HCT116 (cell line): ENCODE results near the gene RNF207. TPM values are rescaled to one million over a fixed set of nuclear protein-coding genes. Genes with fewer than 3 reads are reported as not detected.

ENCODE experiments used
- ATAC-seq: fragments of 200-7000 bp; cut with Tn5 transposase; 2 replicates; pipeline ENCODE4 v1.9.1; 2020; ENCODE audit warnings: mild to moderate bottlenecking, moderate library complexity
- BruUV-seq: library from RNA; stranded (reverse); fragments of 400-500 nt; replicated peaks from 2 replicates; lab custom pipeline; 2021; lab: Mats Ljungman, UMichigan
- CTCF ChIA-PET: fragments of 300-600 bp; sonication (Branson Sonifier 250); formaldehyde crosslinking; loops from one replicate; lab custom pipeline; 2021; ENCODE audit warnings: antibody characterized with exemption; lab: Charles Lee
- POLR2A ChIA-PET: fragments of 300-600, 350-600 bp; sonication (Branson Sonifier 250); formaldehyde crosslinking; loops from one replicate; lab custom pipeline; 2021; ENCODE audit warnings: antibody characterized with exemption; lab: Charles Lee
- RAD21 ChIA-PET, 2 experiments: fragments of 300-600 bp; sonication (Branson Sonifier 250); formaldehyde crosslinking; loops; one replicate each; lab custom pipeline; 2023; ENCODE audit warnings: low total read pairs in 2 of 2; ENCODE audit not compliant: uncharacterized antibody in 2 of 2, unreplicated experiment in 2 of 2, low non-redundant PET in 1 of 2; lab: Charles Lee
- DNase-seq: peaks from one replicate; pipeline ENCODE4 v3.0.0-alpha.2; 2010; ENCODE audit warnings: low read depth, low spot score
- H2AFZ ChIP-seq: fragments of 200-600 bp; shearing (Covaris generic), sonication (generic); 2 replicates; pipeline ENCODE4 v1.6.1; 2017; ENCODE audit warnings: low read depth, mixed run types, mixed read lengths, antibody characterized with exemption, low read length; ENCODE audit not compliant: poor library complexity, severe bottlenecking
- H3K27ac ChIP-seq: 2 replicates; pipeline ENCODE4 v1.5.1; 2012; ENCODE audit warnings: low read depth, low read length
- H3K27me3 ChIP-seq: fragments of 200-600 bp; sonication (generic); 2 replicates; pipeline ENCODE4 v1.6.1; 2016; ENCODE audit warnings: mixed run types, low read length, mixed read lengths; ENCODE audit not compliant: insufficient read depth
- H3K36me3 ChIP-seq, 2 experiments: fragments of 200-500 bp in 1 of 2; fragments of 200-600 bp in 1 of 2; sonication (Bioruptor generic) in 1 of 2; sonication (generic) in 1 of 2; 2 replicates each; pipeline versions ENCODE4 v1.5.1 to v1.6.1; 2014 to 2016; ENCODE audit warnings: low read length in 2 of 2, inconsistent platforms in 1 of 2, mixed read lengths in 1 of 2, mixed run types in 1 of 2; ENCODE audit not compliant: insufficient read depth in 2 of 2, control insufficient read depth in 1 of 2
- H3K4me1 ChIP-seq, 2 experiments: fragments of 200-600 bp in 1 of 2; sonication (generic) in 1 of 2; 2 replicates each; pipeline versions ENCODE4 v1.5.1 to v1.6.1; 2012 to 2017; ENCODE audit warnings: low read length in 2 of 2, inconsistent platforms in 1 of 2, mild to moderate bottlenecking in 1 of 2, mixed read lengths in 1 of 2, mixed run types in 1 of 2, moderate library complexity in 1 of 2; ENCODE audit not compliant: insufficient read depth in 2 of 2, control insufficient read depth in 1 of 2
- H3K4me2 ChIP-seq: fragments of 200-600 bp; sonication (generic); 2 replicates; pipeline ENCODE4 v1.6.1; 2017; ENCODE audit warnings: mixed run types, low read length, mixed read lengths
- H3K4me3 ChIP-seq, 2 experiments: fragments of 200-600 bp in 1 of 2; sonication (generic) in 1 of 2; replicated peaks in 1 of 2; 2 replicates each; pipeline ENCODE4 v1.5.1; 2011 to 2016; ENCODE audit warnings: low read length in 2 of 2, control low read depth in 1 of 2, low read depth in 1 of 2, mild to moderate bottlenecking in 1 of 2, mixed read lengths in 1 of 2, mixed run types in 1 of 2
- H3K79me2 ChIP-seq: fragments of 200-600 bp; sonication (generic); 2 replicates; pipeline ENCODE4 v1.6.1; 2017; ENCODE audit warnings: mild to moderate bottlenecking, mixed run types, low read length, moderate library complexity, mixed read lengths; ENCODE audit not compliant: insufficient read depth
- H3K9ac ChIP-seq: fragments of 200-600 bp; sonication (generic); 2 replicates; pipeline ENCODE4 v1.6.1; 2016; ENCODE audit warnings: low read length, mixed read lengths
- H3K9me2 ChIP-seq: fragments of 200-600 bp; sonication (generic), shearing (Covaris generic); 2 replicates; pipeline ENCODE4 v1.6.1; 2017; ENCODE audit warnings: mixed run types, mild to moderate bottlenecking, moderate library complexity; ENCODE audit not compliant: insufficient read depth
- H3K9me3 ChIP-seq, 2 experiments: fragments of 200-500 bp in 1 of 2; fragments of 200-600 bp in 1 of 2; sonication (Bioruptor generic) in 1 of 2; sonication (generic) in 1 of 2; 2 replicates each; pipeline ENCODE4 v1.6.1; 2014 to 2017; ENCODE audit warnings: low read length in 2 of 2, mixed read lengths in 2 of 2, inconsistent platforms in 1 of 2, low read depth in 1 of 2, mild to moderate bottlenecking in 1 of 2, mixed run types in 1 of 2, moderate library complexity in 1 of 2; ENCODE audit not compliant: control insufficient read depth in 1 of 2, insufficient read depth in 1 of 2
- H4K20me1 ChIP-seq: fragments of 200-600 bp; sonication (generic), shearing (Covaris generic); 2 replicates; pipeline ENCODE4 v1.6.1; 2017; ENCODE audit warnings: mixed run types, mild to moderate bottlenecking, moderate library complexity; ENCODE audit not compliant: insufficient read depth
- ELF1 ChIP-seq: IDR thresholded peaks from 2 replicates; pipeline ENCODE4 v1.6.1; 2012; ENCODE audit warnings: low read depth, borderline replicate concordance
- FOSL1 ChIP-seq: IDR thresholded peaks from 2 replicates; pipeline ENCODE4 v1.6.1; 2012; ENCODE audit warnings: low read depth
- POLR2A ChIP-seq: IDR thresholded peaks from 2 replicates; pipeline ENCODE4 v1.7.0; 2011; ENCODE audit warnings: borderline replicate concordance; ENCODE audit not compliant: insufficient read depth, insufficient read length; ENCODE audit errors: extremely low read depth
- SIN3A ChIP-seq: IDR thresholded peaks from 2 replicates; pipeline ENCODE4 v1.6.1; 2012; ENCODE audit warnings: low read depth
- SRF ChIP-seq: IDR thresholded peaks from 2 replicates; pipeline ENCODE4 v1.6.1; 2012; ENCODE audit warnings: low read depth
- YY1 ChIP-seq: IDR thresholded peaks from 2 replicates; pipeline ENCODE4 v1.6.1; 2011; ENCODE audit warnings: low read length, low read depth, moderate library complexity, mild to moderate bottlenecking; ENCODE audit not compliant: insufficient replicate concordance; ENCODE audit errors: extremely low read depth
- ZNF274 ChIP-seq: fragments of 200-500 bp; sonication (Bioruptor generic); IDR thresholded peaks from 2 replicates; pipeline ENCODE4 v1.6.1; 2014; ENCODE audit warnings: mild to moderate bottlenecking, low read depth, low read length, inconsistent platforms
- intact Hi-C: fragments of 100-400 bp; cut with micrococcal nuclease; formaldehyde crosslinking; loops from 2 replicates; pipeline ENCODE4 v1.10.0; 2022
- total RNA-seq: library from RNA; stranded (reverse); gene quantifications from one replicate; pipeline ENCODE4 v1.2.1, GENCODE V29; 2021; ENCODE audit not compliant: unreplicated experiment
- TF ChIP-seq, protein P1 (sequence below): IDR thresholded peaks from 2 replicates; pipeline ENCODE4 v1.6.1; 2012; ENCODE audit warnings: low read depth
- TF ChIP-seq, protein P2 (sequence below): IDR thresholded peaks from 2 replicates; pipeline ENCODE4 v1.6.1; 2012

Gene RNF207
- total RNA-seq, 1 experiment from 2014 or later = 61.2 TPM

DNA sequence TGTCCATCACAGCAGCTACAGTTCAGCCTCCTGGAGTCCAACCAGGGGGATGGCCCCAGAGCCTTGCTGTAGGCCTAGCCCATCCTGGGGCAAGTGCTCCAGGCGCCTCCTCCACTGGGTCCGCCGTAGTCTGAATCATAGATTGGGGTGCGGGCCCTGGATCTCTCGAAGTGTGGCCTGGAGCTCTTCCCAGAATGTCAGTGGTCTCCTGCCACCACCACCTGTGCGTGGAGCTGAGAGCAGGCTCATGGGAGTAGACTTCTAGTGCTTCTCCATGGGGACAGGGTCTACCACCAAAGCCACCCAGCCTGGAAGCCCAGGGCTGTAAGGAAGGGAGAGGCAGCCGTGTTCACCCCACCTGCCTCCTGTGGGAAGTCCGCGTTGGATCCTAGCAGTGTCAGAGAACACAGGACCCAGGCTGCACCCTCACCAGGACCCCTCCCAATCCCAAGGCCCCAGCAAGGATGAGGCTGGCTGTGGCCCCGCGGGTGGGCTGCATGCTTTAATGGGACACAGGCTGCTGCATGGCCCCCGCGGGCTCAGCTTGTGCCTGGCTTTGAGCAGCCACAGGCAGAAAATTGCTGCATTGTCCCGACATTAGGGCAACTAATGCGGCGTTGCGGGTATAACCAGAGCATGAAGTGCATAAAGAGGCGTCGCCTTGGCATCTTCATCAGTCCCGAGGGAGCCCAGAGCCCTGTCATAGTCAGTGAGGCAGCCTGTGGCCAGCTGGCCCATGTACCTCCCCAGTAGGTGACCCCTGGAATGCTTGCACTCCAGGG lies 37.3 kb downstream of the RNF207 start:
- Histone ChIP-seq H3K27me3 (no peaks in the 10 kb centered on the region), H3K9me3 (no peaks in the 10 kb centered on the region), H3K9me2 (no peaks in the 10 kb centered on the region), H3K4me3 (no peak overlapping the region), H3K79me2 (no peaks in the 10 kb centered on the region), H3K27ac (no peak overlapping the region), H3K9ac (no peak overlapping the region), H2AFZ (no peak overlapping the region), H3K36me3 (no peaks in the 10 kb centered on the region), H3K4me1 (peaks cover 18 to 47% of the 10 kb centered on the region in 2 experiments; a peak in 3 of 4 replicates), H3K4me2 (0 out of 2 replicates have a peak overlapping the region, but pooled peaks have one; percentile 71), H4K20me1 (no peaks in the 10 kb centered on the region)
- ATAC-seq = no peak
- ChIA-PET POLR2A (no interaction called here), CTCF (interaction anchor here (2.0 kb wide), 1 partner anchor 38 kb away, joined by 11 read pairs; no protein-coding TSS in a partner anchor), RAD21 (interaction anchor here in 1 of 2 experiments (0.6 kb wide), 1 partner anchor 79 kb away, joined by 4 read pairs; no protein-coding TSS in a partner anchor)
- TF ChIP-seq YY1 (no peak), SRF (no peak), POLR2A (no peak), ZNF274 (no peak), FOSL1 (no peak), ELF1 (no peak), SIN3A (no peak)
- TF ChIP-seq, protein P1, sequence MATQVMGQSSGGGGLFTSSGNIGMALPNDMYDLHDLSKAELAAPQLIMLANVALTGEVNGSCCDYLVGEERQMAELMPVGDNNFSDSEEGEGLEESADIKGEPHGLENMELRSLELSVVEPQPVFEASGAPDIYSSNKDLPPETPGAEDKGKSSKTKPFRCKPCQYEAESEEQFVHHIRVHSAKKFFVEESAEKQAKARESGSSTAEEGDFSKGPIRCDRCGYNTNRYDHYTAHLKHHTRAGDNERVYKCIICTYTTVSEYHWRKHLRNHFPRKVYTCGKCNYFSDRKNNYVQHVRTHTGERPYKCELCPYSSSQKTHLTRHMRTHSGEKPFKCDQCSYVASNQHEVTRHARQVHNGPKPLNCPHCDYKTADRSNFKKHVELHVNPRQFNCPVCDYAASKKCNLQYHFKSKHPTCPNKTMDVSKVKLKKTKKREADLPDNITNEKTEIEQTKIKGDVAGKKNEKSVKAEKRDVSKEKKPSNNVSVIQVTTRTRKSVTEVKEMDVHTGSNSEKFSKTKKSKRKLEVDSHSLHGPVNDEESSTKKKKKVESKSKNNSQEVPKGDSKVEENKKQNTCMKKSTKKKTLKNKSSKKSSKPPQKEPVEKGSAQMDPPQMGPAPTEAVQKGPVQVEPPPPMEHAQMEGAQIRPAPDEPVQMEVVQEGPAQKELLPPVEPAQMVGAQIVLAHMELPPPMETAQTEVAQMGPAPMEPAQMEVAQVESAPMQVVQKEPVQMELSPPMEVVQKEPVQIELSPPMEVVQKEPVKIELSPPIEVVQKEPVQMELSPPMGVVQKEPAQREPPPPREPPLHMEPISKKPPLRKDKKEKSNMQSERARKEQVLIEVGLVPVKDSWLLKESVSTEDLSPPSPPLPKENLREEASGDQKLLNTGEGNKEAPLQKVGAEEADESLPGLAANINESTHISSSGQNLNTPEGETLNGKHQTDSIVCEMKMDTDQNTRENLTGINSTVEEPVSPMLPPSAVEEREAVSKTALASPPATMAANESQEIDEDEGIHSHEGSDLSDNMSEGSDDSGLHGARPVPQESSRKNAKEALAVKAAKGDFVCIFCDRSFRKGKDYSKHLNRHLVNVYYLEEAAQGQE = no peak
- TF ChIP-seq, protein P2, sequence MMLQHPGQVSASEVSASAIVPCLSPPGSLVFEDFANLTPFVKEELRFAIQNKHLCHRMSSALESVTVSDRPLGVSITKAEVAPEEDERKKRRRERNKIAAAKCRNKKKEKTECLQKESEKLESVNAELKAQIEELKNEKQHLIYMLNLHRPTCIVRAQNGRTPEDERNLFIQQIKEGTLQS = no peak
- intact Hi-C loops = no loop called here
- no peak for DNase-seq
- BruUV-seq = no TSS peak
